ENCODE data around the gene FAM50B. TPM values are rescaled to one million over a fixed set of nuclear protein-coding genes. Genes with fewer than 3 reads are reported as not detected.

The FAM50B gene
- total RNA-seq, 1 donor from 2014 or later = 13.1 TPM

DNA sequence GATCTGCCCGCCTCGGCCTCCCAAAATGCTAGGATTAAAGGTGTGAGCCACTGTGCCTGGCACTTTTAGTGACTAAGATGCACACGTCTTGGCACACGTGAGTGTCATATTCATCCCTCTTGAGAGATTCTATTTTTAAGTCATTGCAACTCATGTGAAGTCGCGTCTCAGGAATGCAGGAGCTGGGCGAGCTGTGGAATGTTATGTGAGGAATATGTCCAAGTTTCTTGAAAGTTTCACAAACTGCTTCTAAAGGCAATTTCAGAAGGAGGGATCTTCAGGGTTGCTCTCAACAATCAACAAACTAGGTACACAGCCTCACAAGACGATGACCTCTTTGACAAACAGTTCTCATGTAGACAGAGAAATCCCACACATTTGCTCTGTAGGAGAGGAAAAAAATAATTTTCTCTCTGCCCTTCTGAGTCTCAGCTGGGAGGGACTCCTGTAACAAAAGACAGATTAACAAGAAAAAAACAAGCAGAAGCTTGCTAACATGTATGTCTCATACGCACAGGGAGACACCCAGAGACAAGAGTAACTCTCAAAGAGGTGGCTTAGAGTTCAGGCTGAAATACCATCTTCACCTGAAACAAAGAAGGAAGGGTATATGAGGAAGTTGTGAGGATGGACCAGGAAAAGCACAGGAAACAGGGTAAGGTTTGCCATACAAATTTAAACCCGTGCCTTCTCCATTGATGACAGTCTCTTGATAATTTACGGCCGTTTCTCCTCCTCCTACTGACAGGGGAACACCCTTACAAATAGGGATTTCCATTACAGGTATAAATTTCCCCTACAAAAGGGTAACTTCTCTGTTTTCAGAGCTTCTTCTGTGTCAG lies 45.3 kb upstream of the FAM50B start:
- Histone ChIP-seq H3K27me3 (no peaks in the 10 kb centered on the region), H3K4me1 (peaks cover 19% of the 10 kb centered on the region), H3K9me3 (no peaks in the 10 kb centered on the region), H3K36me3 (no peaks in the 10 kb centered on the region), H3K4me3 (no peak overlapping the region), H3K27ac (peak overlapping the region; percentile 74)
- intact Hi-C loops (cut with DNase I) = no loop called here
- TF ChIP-seq, protein P1, sequence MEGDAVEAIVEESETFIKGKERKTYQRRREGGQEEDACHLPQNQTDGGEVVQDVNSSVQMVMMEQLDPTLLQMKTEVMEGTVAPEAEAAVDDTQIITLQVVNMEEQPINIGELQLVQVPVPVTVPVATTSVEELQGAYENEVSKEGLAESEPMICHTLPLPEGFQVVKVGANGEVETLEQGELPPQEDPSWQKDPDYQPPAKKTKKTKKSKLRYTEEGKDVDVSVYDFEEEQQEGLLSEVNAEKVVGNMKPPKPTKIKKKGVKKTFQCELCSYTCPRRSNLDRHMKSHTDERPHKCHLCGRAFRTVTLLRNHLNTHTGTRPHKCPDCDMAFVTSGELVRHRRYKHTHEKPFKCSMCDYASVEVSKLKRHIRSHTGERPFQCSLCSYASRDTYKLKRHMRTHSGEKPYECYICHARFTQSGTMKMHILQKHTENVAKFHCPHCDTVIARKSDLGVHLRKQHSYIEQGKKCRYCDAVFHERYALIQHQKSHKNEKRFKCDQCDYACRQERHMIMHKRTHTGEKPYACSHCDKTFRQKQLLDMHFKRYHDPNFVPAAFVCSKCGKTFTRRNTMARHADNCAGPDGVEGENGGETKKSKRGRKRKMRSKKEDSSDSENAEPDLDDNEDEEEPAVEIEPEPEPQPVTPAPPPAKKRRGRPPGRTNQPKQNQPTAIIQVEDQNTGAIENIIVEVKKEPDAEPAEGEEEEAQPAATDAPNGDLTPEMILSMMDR (IDR thresholded peaks at IDR 0.05) = no peak
- ATAC-seq (peak; percentile 58), DNase-seq (no peak)

DNA sequence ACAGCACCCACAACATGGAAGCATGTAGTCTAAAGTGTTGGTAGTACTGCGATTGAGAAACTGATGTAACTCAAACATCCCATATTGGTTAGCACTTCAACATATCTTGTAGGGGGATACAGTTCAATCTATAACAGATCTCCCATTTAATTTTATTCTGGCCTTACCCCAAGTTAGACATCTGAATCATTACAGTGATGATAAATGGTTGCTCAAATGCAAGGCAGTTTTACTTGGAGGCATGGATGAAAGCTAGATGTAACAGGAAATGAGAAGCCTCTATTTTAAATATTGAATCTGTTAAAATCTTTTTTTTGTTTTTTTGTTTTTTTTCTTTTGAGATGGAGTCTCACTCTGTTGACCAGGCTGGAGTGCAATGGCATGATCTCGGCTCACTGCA lies 44.2 kb upstream of the FAM50B start:
- Histone ChIP-seq H3K4me1 (peaks cover 19% of the 10 kb centered on the region), H3K4me3 (no peak overlapping the region), H3K27me3 (no peaks in the 10 kb centered on the region), H3K9me3 (no peaks in the 10 kb centered on the region), H3K36me3 (no peaks in the 10 kb centered on the region), H3K27ac (no peak overlapping the region)
- intact Hi-C loops (cut with DNase I) = no loop called here
- TF ChIP-seq, protein P1 (IDR thresholded peaks at IDR 0.05) = no peak
- ATAC-seq (no peak), DNase-seq (no peak)

DNA sequence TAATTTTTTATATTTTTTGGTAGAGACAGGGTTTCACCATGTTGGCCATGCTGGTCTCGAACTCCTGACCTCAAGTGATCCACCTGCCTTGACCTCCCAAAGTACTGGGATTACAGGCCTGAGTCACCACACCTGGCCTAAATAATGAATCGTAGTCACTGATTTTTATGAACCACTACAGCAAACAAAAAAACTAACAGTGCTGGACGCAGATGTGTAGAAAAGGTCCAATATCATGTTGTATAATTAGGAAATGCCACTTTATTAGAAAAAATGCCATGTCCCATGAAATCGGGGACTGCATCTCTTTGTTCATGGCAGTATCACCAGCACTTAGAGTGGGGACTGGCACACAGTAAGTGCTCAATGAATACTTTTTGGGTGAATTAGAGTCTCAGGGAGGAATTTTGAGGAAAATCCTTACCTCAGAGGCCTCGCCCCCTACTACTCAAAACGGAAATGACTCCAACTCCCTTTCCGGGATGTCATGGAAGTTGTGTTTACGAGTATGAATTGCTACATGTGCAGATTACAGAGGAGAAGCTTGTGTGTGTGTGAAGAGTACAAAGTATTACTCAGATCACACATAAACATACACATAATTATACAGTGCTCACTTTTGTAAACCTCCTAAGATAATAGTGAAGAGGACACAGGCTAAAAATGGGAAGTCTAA lies 43.6 kb upstream of the FAM50B start:
- DNase-seq (no peak), ATAC-seq (no peak)
- Histone ChIP-seq H3K36me3 (no peaks in the 10 kb centered on the region), H3K4me1 (peaks cover 19% of the 10 kb centered on the region), H3K9me3 (no peaks in the 10 kb centered on the region), H3K4me3 (no peak overlapping the region), H3K27ac (no peak overlapping the region), H3K27me3 (no peaks in the 10 kb centered on the region)
- TF ChIP-seq, protein P1 (IDR thresholded peaks at IDR 0.05) = no peak
- intact Hi-C loops (cut with DNase I) = no loop called here

DNA sequence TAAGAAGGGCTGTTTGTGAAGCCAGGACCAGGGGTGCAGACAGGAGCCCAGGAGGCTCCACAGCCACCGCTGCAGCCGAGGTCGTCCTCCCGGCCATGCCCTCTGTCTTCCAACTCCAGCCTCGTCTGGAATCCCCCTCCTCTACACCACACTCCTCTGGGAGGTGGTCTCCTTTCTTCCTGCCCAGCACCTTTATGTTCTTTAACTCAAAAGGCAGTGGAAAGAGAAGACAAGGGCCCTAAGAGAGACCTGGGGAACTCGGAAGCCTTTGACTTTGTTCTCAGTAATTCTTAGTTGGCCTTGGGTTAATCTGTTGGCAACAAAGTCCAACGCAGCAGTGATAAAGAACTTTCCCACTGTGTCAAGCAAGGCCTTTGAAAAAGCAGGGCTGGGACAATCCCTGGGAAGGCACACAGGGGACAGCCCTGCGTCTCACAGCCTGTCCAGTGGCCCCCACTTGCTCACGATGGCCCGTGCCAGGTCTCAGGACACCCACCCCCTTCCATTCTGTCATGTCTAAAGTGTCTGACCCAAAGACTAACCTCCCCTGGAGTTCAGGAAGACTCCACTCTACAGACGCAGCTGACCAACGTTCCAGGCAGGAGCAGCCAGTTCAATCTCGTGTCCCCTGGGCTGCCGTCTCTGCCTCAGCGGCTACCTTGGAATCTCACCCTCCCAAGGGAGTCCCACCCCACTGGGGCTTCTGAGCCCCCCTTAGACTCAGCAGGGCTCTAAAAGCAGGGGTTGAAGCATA lies 42.8 kb upstream of the FAM50B start:
- no peak for ATAC-seq
- no peak for DNase-seq
- H3K27ac ChIP-seq = peak overlapping the region; percentile 21
- peaks cover 19% of the 10 kb centered on the region for H3K4me1 ChIP-seq
- TF ChIP-seq, protein P1 (IDR thresholded peaks at IDR 0.05) = no peak
- intact Hi-C loops (cut with DNase I) = no loop called here
- H3K4me3 ChIP-seq = no peak overlapping the region
- no peaks in the 10 kb centered on the region for H3K36me3 ChIP-seq
- no peaks in the 10 kb centered on the region for H3K9me3 ChIP-seq
- no peaks in the 10 kb centered on the region for H3K27me3 ChIP-seq

DNA sequence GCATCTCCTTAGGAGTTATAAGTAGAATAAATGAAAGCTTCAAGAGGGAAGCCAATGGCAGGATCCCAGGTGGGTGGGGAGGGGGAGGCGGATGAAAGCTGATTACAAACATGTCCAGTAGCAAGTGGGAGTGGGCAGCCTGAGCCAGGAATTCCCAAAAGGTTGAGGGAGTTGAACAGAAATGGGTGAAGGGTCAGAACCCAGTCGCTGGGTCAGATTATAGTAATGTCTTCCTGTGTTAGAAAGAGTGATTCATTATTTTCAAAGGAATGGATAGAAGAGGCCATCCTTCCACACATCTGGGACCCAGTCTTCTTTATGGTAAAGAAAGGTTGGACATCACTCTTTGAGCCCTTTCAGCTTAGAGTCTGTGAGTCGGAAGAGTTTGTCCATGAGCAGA lies 41.0 kb upstream of the FAM50B start:
- no peak for DNase-seq
- H3K4me1 ChIP-seq = peaks cover 21% of the 10 kb centered on the region
- ATAC-seq = no peak
- intact Hi-C loops (cut with DNase I) = no loop called here
- H3K27me3 ChIP-seq = no peaks in the 10 kb centered on the region
- H3K9me3 ChIP-seq = no peaks in the 10 kb centered on the region
- H3K27ac ChIP-seq = peak overlapping the region; percentile 25
- H3K4me3 ChIP-seq = no peak overlapping the region
- TF ChIP-seq, protein P1 (IDR thresholded peaks at IDR 0.05) = no peak
- no peaks in the 10 kb centered on the region for H3K36me3 ChIP-seq
